Hepatocyte (in vitro differentiated cells): ENCODE measurements around the gene LSS. TPM values are rescaled to one million over a fixed set of nuclear protein-coding genes. Genes with fewer than 3 reads are reported as not detected.

Source experiments
- DNase-seq: peaks from one replicate; pipeline ENCODE4 v3.0.0-alpha.2; 2016; ENCODE audit warnings: low spot score
- H2AFZ ChIP-seq: fragments of 200-600 bp; sonication (generic); 2 replicates; pipeline ENCODE4 v1.6.0; 2016; ENCODE audit warnings: antibody characterized with exemption, mild to moderate bottlenecking
- H3K27ac ChIP-seq: fragments of 200-600 bp; sonication (generic); 2 replicates; pipeline ENCODE4 v1.5.1; 2016; ENCODE audit warnings: mild to moderate bottlenecking
- H3K27me3 ChIP-seq: fragments of 200-600 bp; sonication (generic); 2 replicates; pipeline ENCODE4 v1.6.1; 2016
- H3K36me3 ChIP-seq: fragments of 200-600 bp; sonication (generic); replicated peaks from 2 replicates; pipeline ENCODE4 v1.5.1; 2016; ENCODE audit warnings: low read depth; ENCODE audit not compliant: insufficient read depth
- H3K4me1 ChIP-seq: fragments of 200-600 bp; sonication (generic); 2 replicates; pipeline ENCODE4 v1.5.1; 2016; ENCODE audit warnings: mild to moderate bottlenecking, moderate library complexity; ENCODE audit not compliant: insufficient read depth
- H3K4me2 ChIP-seq: fragments of 200-600 bp; sonication (generic); 2 replicates; pipeline ENCODE4 v1.6.0; 2016
- H3K4me3 ChIP-seq: fragments of 200-600 bp; sonication (generic); 2 replicates; pipeline ENCODE4 v1.5.1; 2016; ENCODE audit warnings: mild to moderate bottlenecking
- H3K79me2 ChIP-seq: fragments of 200-600 bp; sonication (generic); 2 replicates; pipeline ENCODE4 v1.6.0; 2017; ENCODE audit warnings: mild to moderate bottlenecking
- H3K9me2 ChIP-seq: fragments of 200-600 bp; sonication (generic); replicated peaks from 2 replicates; pipeline ENCODE4 v1.6.0; 2017; ENCODE audit warnings: mild to moderate bottlenecking; ENCODE audit not compliant: insufficient read depth
- H3K9me3 ChIP-seq: fragments of 200-600 bp; sonication (generic); 2 replicates; pipeline ENCODE4 v1.5.1; 2016; ENCODE audit warnings: low read depth, mild to moderate bottlenecking
- H4K20me1 ChIP-seq: fragments of 200-600 bp; sonication (generic); 2 replicates; pipeline ENCODE4 v1.6.0; 2016; ENCODE audit warnings: mild to moderate bottlenecking; ENCODE audit not compliant: insufficient read depth, poor library complexity, severe bottlenecking
- EZH2 ChIP-seq: fragments of 200-600 bp; sonication (generic); IDR thresholded peaks from 2 replicates; pipeline ENCODE4 v1.6.1; 2016; ENCODE audit warnings: antibody characterized with exemption, mild to moderate bottlenecking, borderline replicate concordance
- EZH2phosphoT487 ChIP-seq: fragments of 200-600 bp; sonication (generic); IDR thresholded peaks from one replicate; pipeline ENCODE4 v1.6.1; 2018; ENCODE audit warnings: antibody characterized with exemption, mild to moderate bottlenecking, low read depth, moderate library complexity; ENCODE audit not compliant: unreplicated experiment, severe bottlenecking
- WGBS: methylation state at CpG from one replicate; pipeline ENCODE4 v1.1.6; 2016; ENCODE audit warnings: low lambda C conversion rate; ENCODE audit errors: missing lambda C conversion rate; 5-methylcytosine and 5-hydroxymethylcytosine counted together
- polyA plus RNA-seq: library from polyadenylated mRNA; unstranded; fragments of >200 nt; fragmentation: Nextera tagmentation; extraction: Ambion mirVana; gene quantifications from 2 replicates; pipeline ENCODE4 v1.2.1, GENCODE V29; 2016
- total RNA-seq: library from RNA; depleted of rRNA; stranded (reverse); fragments of >200 nt; gene quantifications from 2 replicates; pipeline ENCODE4 v1.2.3, GENCODE V29; 2014
- TF ChIP-seq, protein P1 (sequence below): fragments of 200-600 bp; sonication (generic); IDR thresholded peaks from 2 replicates; pipeline ENCODE4 v1.5.1; 2016; ENCODE audit warnings: antibody characterized with exemption, mild to moderate bottlenecking; ENCODE audit not compliant: poor library complexity

Gene LSS
- total and polyA plus RNA-seq, 2 experiments from 2014 or later: 131 to 146 TPM

DNA sequence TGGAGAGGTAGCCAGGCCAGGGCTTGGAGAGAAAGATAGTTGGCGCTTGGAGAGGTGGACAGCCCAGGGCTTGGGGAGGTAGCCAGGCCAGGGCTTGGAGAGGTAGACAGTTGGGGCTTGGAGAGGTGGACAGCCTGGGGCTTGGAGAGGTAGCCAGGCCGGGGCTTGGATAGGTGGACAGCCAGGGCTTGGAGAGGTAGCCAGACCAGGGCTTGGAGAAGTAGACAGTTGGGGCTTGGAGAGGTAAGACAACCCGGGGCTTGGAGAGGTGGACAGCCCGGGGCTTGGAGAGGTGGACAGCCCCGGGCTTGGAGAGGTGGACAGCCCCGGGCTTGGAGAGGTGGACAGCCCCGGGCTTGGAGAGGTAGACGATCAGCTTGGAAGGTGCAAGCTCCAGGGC, 7.7 kb downstream of the LSS start:
- no peaks in the 10 kb centered on the region for H3K27me3 ChIP-seq
- 98% methylated on average over 8 of the region's 8 CpGs for WGBS
- no peak overlapping the region for H2AFZ ChIP-seq
- no peaks in the 10 kb centered on the region for H3K9me3 ChIP-seq
- H3K4me2 ChIP-seq: no peak overlapping the region
- no peak overlapping the region for H3K4me3 ChIP-seq
- H3K79me2 ChIP-seq: peaks cover 66% of the 10 kb centered on the region
- H3K4me1 ChIP-seq: peaks cover 3% of the 10 kb centered on the region
- no peaks in the 10 kb centered on the region for H3K36me3 ChIP-seq
- no peaks in the 10 kb centered on the region for H3K9me2 ChIP-seq
- no peak for DNase-seq
- TF ChIP-seq EZH2 (no peak), EZH2phosphoT487 (no peak)
- TF ChIP-seq, protein P1, sequence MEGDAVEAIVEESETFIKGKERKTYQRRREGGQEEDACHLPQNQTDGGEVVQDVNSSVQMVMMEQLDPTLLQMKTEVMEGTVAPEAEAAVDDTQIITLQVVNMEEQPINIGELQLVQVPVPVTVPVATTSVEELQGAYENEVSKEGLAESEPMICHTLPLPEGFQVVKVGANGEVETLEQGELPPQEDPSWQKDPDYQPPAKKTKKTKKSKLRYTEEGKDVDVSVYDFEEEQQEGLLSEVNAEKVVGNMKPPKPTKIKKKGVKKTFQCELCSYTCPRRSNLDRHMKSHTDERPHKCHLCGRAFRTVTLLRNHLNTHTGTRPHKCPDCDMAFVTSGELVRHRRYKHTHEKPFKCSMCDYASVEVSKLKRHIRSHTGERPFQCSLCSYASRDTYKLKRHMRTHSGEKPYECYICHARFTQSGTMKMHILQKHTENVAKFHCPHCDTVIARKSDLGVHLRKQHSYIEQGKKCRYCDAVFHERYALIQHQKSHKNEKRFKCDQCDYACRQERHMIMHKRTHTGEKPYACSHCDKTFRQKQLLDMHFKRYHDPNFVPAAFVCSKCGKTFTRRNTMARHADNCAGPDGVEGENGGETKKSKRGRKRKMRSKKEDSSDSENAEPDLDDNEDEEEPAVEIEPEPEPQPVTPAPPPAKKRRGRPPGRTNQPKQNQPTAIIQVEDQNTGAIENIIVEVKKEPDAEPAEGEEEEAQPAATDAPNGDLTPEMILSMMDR: no peak
- peaks cover 59% of the 10 kb centered on the region for H4K20me1 ChIP-seq
- no peak overlapping the region for H3K27ac ChIP-seq

DNA sequence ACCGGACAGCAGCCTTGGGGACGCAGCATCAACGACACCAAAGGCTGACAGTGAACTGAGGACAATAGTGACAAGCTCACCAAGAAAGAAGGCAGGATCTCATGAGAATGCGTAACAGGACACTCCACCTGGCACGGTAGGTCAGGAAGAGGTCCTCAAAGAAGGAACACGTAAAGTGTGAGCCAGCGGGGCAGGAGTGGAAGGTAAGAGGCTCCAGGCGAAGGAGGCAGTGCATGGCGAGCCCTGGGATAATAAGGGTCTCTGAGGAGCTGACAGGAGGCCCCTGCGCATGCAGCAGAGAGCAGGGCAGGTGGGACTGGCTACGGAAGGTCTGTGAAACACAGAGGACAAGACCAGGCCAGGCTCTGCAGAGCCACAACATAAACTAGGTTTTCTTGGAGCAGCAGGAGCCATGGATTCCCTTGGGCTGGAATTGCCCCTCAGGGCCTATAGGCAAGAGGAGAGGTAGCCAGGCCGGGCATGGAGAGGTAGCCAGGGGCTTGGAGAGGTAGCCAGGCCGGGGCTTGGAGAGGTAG, 8.2 kb downstream of the LSS start:
- no peak for DNase-seq

DNA sequence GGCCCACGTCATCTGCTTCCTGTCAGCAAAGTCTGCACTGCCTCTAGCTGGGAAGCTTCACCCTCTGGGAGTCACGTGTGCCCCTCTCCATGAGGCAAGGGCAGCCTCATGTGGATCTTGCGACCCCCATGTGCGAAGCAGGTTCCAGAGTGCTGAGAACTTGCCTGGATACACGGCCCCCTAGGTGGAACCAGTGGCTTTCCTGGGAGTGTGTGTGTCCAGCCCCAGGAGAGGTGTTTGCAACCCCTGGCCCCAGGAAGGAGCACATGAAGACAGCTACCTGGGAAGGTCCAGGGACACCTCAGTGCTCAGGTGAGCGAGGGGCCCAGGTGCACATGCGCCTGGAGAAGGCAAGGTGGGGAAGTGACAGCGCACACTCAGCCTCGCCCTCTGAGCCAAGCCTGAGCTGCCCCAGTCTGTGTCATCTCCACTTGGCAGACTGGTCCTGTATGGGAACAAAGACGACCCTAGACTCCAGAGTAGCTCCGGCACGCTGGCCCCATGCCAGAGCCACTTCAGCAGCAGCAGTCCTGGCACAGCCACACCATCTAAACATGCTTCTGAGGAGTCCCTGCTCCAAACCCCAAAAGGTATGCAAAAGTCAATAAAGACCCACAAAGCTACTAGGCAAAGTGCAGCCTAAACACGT, 8.9 kb downstream of the LSS start:
- H3K36me3 ChIP-seq: no peaks in the 10 kb centered on the region
- no peaks in the 10 kb centered on the region for H3K9me3 ChIP-seq
- H2AFZ ChIP-seq: no peak overlapping the region
- H4K20me1 ChIP-seq: peaks cover 49% of the 10 kb centered on the region
- H3K79me2 ChIP-seq: peaks cover 54% of the 10 kb centered on the region
- no peak overlapping the region for H3K4me3 ChIP-seq
- H3K4me2 ChIP-seq: no peak overlapping the region
- no peaks in the 10 kb centered on the region for H3K27me3 ChIP-seq
- no peaks in the 10 kb centered on the region for H3K4me1 ChIP-seq
- no peaks in the 10 kb centered on the region for H3K9me2 ChIP-seq
- WGBS: 73% methylated on average over 13 of the region's 13 CpGs
- TF ChIP-seq EZH2phosphoT487 (no peak), EZH2 (no peak)
- TF ChIP-seq, protein P1: no peak
- H3K27ac ChIP-seq: no peak overlapping the region
- no peak for DNase-seq

More for the DNA sequence above, 8.2 kb downstream of the LSS start:
- Histone ChIP-seq H3K36me3 (no peaks in the 10 kb centered on the region), H3K27me3 (no peaks in the 10 kb centered on the region), H4K20me1 (peaks cover 54% of the 10 kb centered on the region), H3K79me2 (peaks cover 61% of the 10 kb centered on the region), H2AFZ (no peak overlapping the region), H3K4me3 (no peak overlapping the region), H3K4me1 (no peaks in the 10 kb centered on the region), H3K9me2 (no peaks in the 10 kb centered on the region), H3K4me2 (no peak overlapping the region), H3K9me3 (no peaks in the 10 kb centered on the region), H3K27ac (no peak overlapping the region)
- TF ChIP-seq, protein P1: no peak
- TF ChIP-seq EZH2 (no peak), EZH2phosphoT487 (no peak)
- WGBS: 95% methylated on average over 13 of the region's 13 CpGs
